Gastrocnemius medialis (tissue), 4 donors: ENCODE data around the gene PRICKLE3.

ENCODE experiments used
- CTCF ChIP-seq, 5 experiments: fragments of 450-650 bp in 3 of 5; fragments of 200-600 bp in 2 of 5; sonication (generic) in 2 of 5; IDR thresholded peaks in 4 of 5; conservative IDR thresholded peaks in 1 of 5; 1 replicate in 4 of 5; 2 replicates in 1 of 5; pipeline ENCODE4 v1.5.1; 2016 to 2019; ENCODE audit warnings: antibody characterized with exemption in 5 of 5, mild to moderate bottlenecking in 3 of 5, moderate library complexity in 3 of 5
- POLR2A ChIP-seq, 2 donors: fragments of 450-650 bp; IDR thresholded peaks; one replicate each; pipeline ENCODE4 v1.6.1; 2017; ENCODE audit warnings: antibody characterized with exemption in 2 of 2, mild to moderate bottlenecking in 2 of 2, moderate library complexity in 2 of 2

- no peak for TF ChIP-seq POLR2A (IDR thresholded peaks at IDR 0.05)
- no peak for TF ChIP-seq CTCF (IDR thresholded peaks at IDR 0.05 in 4 of 5, conservative IDR thresholded peaks at IDR 0.05 in 1 of 5)
Observed at GRCh38 chrX:49129427-49129826, 56.7 kb downstream of the PRICKLE3 start.
